GM12801 (cell line): ENCODE results near the gene SPG21.

Experiments used
- CTCF ChIP-seq: IDR thresholded peaks from one replicate; pipeline ENCODE4 v1.5.1; 2011; ENCODE audit warnings: control low read depth; ENCODE audit not compliant: insufficient read length; ENCODE audit errors: extremely low read depth

SPG21 gene

GRCh38 chr15:64934023-64934422 is 55.7 kb downstream of the SPG21 start:
- no peak for TF ChIP-seq CTCF

DNA sequence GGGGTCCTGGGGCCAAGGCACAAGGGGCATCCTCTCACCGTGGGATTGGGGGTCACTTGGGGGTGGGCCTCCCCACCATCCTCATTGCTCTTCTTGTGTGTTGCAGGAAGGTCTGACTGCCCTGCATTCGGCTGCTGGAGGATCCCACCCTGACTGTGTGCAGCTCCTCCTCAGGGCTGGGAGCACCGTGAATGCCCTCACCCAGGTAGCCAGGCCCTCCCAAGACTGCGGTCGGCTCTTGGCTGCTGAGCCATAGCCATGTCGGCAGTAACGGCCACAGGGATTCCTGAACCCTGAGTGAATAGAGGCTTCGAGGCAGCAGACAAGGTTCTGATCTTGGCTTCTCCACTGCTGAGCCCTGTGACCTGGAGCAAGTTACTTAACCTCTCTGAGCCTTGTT is 58.3 kb downstream of the SPG21 start:
- no peak for TF ChIP-seq CTCF

DNA sequence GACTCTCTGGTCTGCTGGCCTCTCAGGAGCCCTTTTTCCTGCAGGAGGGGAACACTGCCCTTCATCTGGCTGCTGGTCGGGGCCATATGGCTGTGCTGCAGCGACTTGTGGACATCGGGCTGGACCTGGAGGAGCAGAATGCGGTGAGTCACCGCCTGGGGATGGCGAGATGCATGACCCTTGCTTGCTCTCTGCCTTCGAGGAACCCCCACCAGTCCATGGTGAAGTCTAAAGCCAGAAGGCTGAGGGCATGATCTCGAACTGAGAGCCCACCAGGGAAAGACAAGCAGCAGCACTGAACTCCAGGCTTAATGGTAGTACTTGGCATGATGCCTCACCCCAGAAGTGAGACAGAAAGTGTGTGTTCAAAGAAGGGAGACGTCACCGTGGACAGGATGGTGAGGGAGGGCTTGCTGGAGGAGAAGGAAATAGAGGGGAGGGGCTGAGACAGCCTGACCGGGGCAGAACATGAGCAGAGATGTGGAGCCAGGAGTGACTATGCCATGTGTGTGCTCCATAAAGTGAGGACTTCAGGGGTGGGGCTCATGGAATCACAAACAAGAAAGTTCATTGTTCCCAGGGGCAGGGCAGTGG is 58.8 kb downstream of the SPG21 start:
- TF ChIP-seq CTCF: no peak

DNA sequence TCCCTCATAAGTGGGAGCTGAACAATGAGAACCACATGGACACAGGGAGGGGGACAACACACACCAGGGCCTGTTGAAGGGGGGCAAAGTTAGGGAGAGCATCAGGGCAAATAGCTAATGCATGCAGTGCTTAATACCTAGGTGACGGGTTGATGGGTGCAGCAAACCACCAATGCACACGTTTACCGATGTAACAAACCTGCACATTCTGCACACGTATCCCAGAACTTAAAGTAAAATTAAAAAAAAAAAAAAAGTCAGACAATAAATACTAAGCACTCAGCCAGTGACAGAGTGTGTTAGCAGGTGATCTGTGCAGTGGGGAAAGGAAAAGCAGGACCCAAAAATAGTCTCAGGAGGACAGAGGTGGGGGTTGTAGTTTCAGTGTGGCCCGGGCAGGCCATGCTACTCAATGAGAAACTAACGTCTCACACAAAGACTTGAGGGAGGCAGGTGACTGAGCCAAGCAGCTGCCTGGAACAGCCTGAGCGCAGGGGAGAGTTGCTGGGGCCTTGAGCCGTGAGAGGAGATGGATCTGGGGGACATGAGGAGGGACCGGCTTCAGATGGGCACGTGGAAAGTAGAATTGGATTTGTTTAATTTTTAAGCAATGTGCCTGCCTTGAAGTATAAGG is 59.6 kb downstream of the SPG21 start:
- no peak for TF ChIP-seq CTCF

GRCh38 chr15:64928626-64929220 is 61.0 kb downstream of the SPG21 start:
- no peak for TF ChIP-seq CTCF

GRCh38 chr15:64926661-64927060 is 63.1 kb downstream of the SPG21 start:
- TF ChIP-seq CTCF: no peak

DNA sequence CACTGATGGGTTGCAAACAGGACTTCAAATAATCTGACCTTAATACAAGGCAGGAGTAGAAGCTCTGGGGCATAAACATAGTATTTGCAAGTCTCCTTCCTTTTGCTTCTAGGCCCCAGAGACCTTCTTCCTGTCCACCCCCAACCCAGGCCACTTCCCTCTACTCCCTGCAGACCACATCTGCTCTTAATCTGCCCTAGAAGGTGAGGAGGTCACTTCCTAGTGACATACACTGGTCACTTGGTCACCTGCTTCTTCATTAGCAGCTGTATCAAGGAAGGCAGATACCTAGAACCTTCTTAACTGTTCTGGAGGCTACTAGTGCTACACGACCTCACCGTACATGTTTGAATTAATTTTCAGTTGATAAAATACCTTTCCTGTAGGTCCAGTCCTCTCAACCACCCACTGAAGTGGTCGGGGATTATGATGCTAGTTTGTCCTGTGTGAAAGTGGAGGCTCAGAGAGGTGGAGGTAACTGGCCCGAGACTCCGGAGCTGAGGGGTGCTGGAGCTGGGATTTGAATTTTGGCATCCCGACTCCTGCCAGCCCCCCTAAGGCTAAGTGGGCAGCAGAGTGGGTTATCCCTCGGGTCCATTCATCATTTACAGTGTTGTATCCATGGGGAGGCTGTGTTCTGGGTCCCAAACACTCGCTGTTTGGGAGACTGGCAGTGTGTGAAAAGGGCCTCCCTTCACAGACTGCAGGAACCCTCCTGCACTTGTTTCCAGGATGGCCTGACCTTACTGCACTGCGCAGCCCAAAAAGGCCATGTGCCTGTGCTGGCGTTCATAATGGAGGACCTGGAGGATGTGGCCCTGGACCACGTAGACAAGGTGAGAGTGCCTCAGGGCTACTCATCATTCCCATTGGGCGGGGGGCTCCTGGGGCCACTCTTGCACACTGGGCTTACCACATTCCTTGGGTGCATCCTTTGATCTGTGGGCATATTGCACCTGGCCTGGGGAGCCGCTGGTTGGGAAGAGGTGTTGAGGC is 64.1 kb downstream of the SPG21 start:
- no peak for TF ChIP-seq CTCF
